Calu3 (cell line): ENCODE data around the gene STRBP. TPM values are rescaled to one million over a fixed set of nuclear protein-coding genes. Genes with fewer than 3 reads are reported as not detected.

Source experiments
- BruUV-seq: library from RNA; stranded (reverse); fragments of 400-500 nt; replicated peaks from 2 replicates; lab custom pipeline; 2021; lab: Mats Ljungman, UMichigan
- CTCF ChIA-PET: fragments of 300-600 bp; sonication (Branson Sonifier 250); formaldehyde crosslinking; loops from one replicate; lab custom pipeline; 2022; ENCODE audit warnings: antibody characterized with exemption; lab: Charles Lee
- DNase-seq: peaks from one replicate; pipeline ENCODE4 v3.0.0; 2022
- H3K27ac Mint-ChIP-seq: one replicate; pipeline ENCODE4 v1.8.0; 2022; ENCODE audit warnings: mixed read lengths; ENCODE audit not compliant: unreplicated experiment
- H3K27me3 Mint-ChIP-seq: one replicate; pipeline ENCODE4 v1.8.0; 2022; ENCODE audit warnings: mixed read lengths; ENCODE audit not compliant: unreplicated experiment
- H3K36me3 Mint-ChIP-seq: one replicate; pipeline ENCODE4 v1.8.0; 2022; ENCODE audit warnings: mild to moderate bottlenecking, moderate library complexity, mixed read lengths; ENCODE audit not compliant: insufficient read depth, unreplicated experiment
- H3K4me1 Mint-ChIP-seq: one replicate; pipeline ENCODE4 v1.8.0; 2022; ENCODE audit warnings: mild to moderate bottlenecking, low read depth, mixed read lengths; ENCODE audit not compliant: unreplicated experiment
- H3K4me3 Mint-ChIP-seq: one replicate; pipeline ENCODE4 v1.8.0; 2022; ENCODE audit warnings: mild to moderate bottlenecking, low read depth, moderate library complexity, mixed read lengths; ENCODE audit not compliant: unreplicated experiment
- H3K9me3 Mint-ChIP-seq: one replicate; pipeline ENCODE4 v1.8.0; 2022; ENCODE audit warnings: low read depth, mixed read lengths; ENCODE audit not compliant: unreplicated experiment
- intact Hi-C: fragments of 100-400 bp; cut with micrococcal nuclease; formaldehyde crosslinking; loops from one replicate; pipeline ENCODE4 v1.10.0; 2022; ENCODE audit not compliant: unreplicated experiment
- total RNA-seq: library from RNA; stranded (reverse); gene quantifications from 2 replicates; pipeline ENCODE4 v1.2.3, GENCODE V29; 2022
- TF ChIP-seq, protein P1 (sequence below): fragments of 200-600 bp; IDR thresholded peaks from one replicate; pipeline ENCODE4 v1.8.0; 2022; ENCODE audit warnings: antibody characterized with exemption; ENCODE audit not compliant: unreplicated experiment

Gene STRBP
- total RNA-seq, 1 experiment from 2014 or later, result 27.3 TPM

DNA sequence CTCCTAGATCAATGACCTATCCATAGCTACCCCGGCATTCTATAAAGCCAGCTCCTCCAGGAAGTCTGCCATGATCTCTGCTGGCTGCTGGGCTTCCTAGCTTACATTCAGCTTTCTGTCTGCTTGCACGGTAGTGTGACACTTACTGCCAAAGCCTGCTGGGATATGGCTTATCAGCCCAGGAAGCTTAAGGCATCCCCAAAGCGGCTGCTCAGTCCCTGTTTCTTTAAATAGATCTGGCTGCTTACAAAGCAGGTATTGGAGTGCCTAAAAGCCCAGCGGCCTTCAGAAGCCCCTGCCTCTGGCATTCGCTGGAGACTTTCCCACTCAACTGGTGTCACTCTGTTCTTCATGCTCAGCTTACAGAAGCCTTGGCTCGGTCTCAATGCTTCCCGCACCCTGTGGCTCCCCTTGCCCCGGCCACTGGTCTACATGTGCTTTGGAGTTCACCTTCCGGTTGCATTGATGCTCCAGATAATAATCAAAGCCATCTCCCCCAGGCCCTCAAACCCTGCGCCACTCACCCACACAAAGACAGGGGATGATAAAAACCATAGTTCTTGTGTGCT, 31.3 kb upstream of the STRBP start:
- intact Hi-C loops, result no loop called here

DNA sequence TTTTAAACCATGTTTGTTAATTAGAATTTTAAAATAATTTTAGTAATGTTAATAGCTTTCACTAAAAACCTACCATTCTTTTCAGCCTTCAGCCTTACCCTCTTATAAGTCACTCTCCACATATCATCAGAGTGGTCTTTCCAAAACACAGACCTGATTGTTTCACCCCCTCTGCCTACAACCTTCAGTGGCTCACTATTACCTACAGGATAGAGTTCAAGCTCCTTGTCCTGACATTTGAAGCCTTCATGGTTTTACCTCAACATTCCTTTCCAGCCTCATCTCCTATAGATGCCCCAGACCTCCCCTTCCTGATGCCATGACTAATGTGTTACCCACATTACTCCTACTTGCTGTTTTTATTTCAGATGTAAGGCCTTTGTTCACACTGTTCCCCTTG, 27.8 kb upstream of the STRBP start:
- peaks cover 8% of the 10 kb centered on the region for H3K27me3 Mint-ChIP-seq
- no peak overlapping the region for H3K27ac Mint-ChIP-seq
- H3K4me1 Mint-ChIP-seq, result no peaks in the 10 kb centered on the region
- H3K9me3 Mint-ChIP-seq, result no peaks in the 10 kb centered on the region
- DNase-seq, result no peak
- TF ChIP-seq, protein P1, sequence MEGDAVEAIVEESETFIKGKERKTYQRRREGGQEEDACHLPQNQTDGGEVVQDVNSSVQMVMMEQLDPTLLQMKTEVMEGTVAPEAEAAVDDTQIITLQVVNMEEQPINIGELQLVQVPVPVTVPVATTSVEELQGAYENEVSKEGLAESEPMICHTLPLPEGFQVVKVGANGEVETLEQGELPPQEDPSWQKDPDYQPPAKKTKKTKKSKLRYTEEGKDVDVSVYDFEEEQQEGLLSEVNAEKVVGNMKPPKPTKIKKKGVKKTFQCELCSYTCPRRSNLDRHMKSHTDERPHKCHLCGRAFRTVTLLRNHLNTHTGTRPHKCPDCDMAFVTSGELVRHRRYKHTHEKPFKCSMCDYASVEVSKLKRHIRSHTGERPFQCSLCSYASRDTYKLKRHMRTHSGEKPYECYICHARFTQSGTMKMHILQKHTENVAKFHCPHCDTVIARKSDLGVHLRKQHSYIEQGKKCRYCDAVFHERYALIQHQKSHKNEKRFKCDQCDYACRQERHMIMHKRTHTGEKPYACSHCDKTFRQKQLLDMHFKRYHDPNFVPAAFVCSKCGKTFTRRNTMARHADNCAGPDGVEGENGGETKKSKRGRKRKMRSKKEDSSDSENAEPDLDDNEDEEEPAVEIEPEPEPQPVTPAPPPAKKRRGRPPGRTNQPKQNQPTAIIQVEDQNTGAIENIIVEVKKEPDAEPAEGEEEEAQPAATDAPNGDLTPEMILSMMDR, result no peak
- BruUV-seq, result no TSS peak
- no peak overlapping the region for H3K4me3 Mint-ChIP-seq
- intact Hi-C loops, result no loop called here
- H3K36me3 Mint-ChIP-seq, result no peaks in the 10 kb centered on the region
- CTCF ChIA-PET, result no interaction called here

More for the DNA sequence above, 31.3 kb upstream of the STRBP start:
- TF ChIP-seq, protein P1, result no peak
- CTCF ChIA-PET, result no interaction called here
- Mint-ChIP-seq H3K36me3 (no peaks in the 10 kb centered on the region), H3K4me1 (peaks cover 4% of the 10 kb centered on the region), H3K4me3 (no peak overlapping the region), H3K27me3 (no peaks in the 10 kb centered on the region), H3K9me3 (no peaks in the 10 kb centered on the region), H3K27ac (no peak overlapping the region)
- no TSS peak for BruUV-seq
- DNase-seq, result no peak

DNA sequence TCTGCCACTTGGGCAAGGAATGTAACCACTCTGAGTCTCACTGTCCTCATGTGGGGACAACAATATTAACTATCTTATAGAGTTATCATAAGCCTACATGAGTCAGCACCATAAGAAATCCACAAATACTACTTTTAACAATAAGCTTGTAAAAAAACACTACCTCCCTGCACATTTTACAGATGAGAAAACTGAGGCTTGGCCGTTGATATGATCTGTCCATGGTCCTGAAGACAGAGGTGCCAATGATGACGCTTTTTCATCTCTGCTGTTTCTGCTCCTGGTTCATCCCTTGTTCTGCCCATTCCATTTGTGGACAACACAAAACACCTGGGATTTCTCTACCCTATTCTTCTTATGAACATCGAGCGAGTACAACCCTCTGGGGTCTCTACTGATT, 23.4 kb upstream of the STRBP start:
- no TSS peak for BruUV-seq
- CTCF ChIA-PET, result no interaction called here
- Mint-ChIP-seq H3K27me3 (peaks cover 8% of the 10 kb centered on the region), H3K27ac (no peak overlapping the region), H3K4me1 (no peaks in the 10 kb centered on the region), H3K4me3 (no peak overlapping the region), H3K9me3 (no peaks in the 10 kb centered on the region), H3K36me3 (no peaks in the 10 kb centered on the region)
- TF ChIP-seq, protein P1, result no peak
- intact Hi-C loops, result no loop called here
- no peak for DNase-seq

DNA sequence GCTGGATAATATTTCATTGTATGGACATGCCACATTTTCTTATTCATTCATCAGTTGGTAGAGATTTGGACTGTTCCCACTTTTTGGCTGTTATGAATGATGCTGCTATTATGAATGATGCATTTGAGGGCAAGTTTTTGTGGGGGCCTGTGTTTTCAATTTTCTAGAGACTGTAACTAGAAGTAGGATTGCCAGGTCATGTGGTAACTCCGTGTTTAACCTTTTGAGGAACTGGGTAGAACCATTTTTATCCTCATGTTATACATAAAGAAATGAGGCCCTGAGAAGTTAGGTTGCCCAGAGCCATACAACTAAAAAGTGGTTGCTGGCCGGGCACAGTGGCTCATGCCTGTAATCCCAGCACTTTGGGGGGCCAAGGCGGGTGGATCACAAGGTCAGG, 22.4 kb upstream of the STRBP start:
- no TSS peak for BruUV-seq
- Mint-ChIP-seq H3K4me3 (no peak overlapping the region), H3K27ac (no peak overlapping the region), H3K9me3 (no peaks in the 10 kb centered on the region), H3K27me3 (peaks cover 8% of the 10 kb centered on the region), H3K36me3 (no peaks in the 10 kb centered on the region), H3K4me1 (no peaks in the 10 kb centered on the region)
- TF ChIP-seq, protein P1, result no peak
- CTCF ChIA-PET, result no interaction called here
- no peak for DNase-seq
- intact Hi-C loops, result no loop called here
